WTC11 (cell line): Measurements from ENCODE around the gene HIVEP2. TPM values are rescaled to one million over a fixed set of nuclear protein-coding genes. Genes with fewer than 3 reads are reported as not detected.

ENCODE experiments used
- ATAC-seq: fragments of 200-7000 bp; cut with Tn5 transposase; 2 replicates; pipeline ENCODE4 v1.10.0; 2021; ENCODE audit warnings: mild to moderate bottlenecking, moderate library complexity
- CTCF ChIA-PET: fragments of 300-600 bp; sonication (Branson Sonifier 250); formaldehyde crosslinking; loops from one replicate; lab custom pipeline; 2021; ENCODE audit warnings: antibody characterized with exemption; lab: Charles Lee
- POLR2A ChIA-PET: fragments of 350-600 bp; sonication (Branson Sonifier 250); formaldehyde crosslinking; loops from one replicate; lab custom pipeline; 2021; ENCODE audit warnings: antibody characterized with exemption; lab: Charles Lee
- DNase-seq: peaks from one replicate; pipeline ENCODE4 v3.0.0; 2021; ENCODE audit warnings: low spot score
- H3K27ac Mint-ChIP-seq: 2 replicates; pipeline ENCODE4 v1.8.0; 2021; ENCODE audit warnings: mixed read lengths
- H3K27me3 Mint-ChIP-seq: 2 replicates; pipeline ENCODE4 v1.8.0; 2021; ENCODE audit warnings: low read depth, mild to moderate bottlenecking, moderate library complexity, mixed read lengths
- H3K36me3 Mint-ChIP-seq: 2 replicates; pipeline ENCODE4 v1.8.0; 2021; ENCODE audit warnings: mixed read lengths
- H3K4me1 Mint-ChIP-seq: 2 replicates; pipeline ENCODE4 v1.8.0; 2022; ENCODE audit warnings: mixed read lengths
- H3K4me3 Mint-ChIP-seq: 2 replicates; pipeline ENCODE4 v1.8.0; 2021; ENCODE audit warnings: mild to moderate bottlenecking, moderate library complexity, mixed read lengths
- H3K9me3 Mint-ChIP-seq: 2 replicates; pipeline ENCODE4 v1.8.0; 2021; ENCODE audit warnings: mixed read lengths
- ATF1 ChIP-seq: sonication (generic); formaldehyde crosslinking; IDR thresholded peaks from 2 replicates; pipeline ENCODE4 v1.8.1; 2023; ENCODE audit warnings: mild to moderate bottlenecking, moderate library complexity, missing genetic modification reagents
- CBFB ChIP-seq: sonication (generic); formaldehyde crosslinking; IDR thresholded peaks from 2 replicates; pipeline ENCODE4 v1.8.1; 2022; ENCODE audit warnings: mild to moderate bottlenecking, low read depth, missing genetic modification reagents
- ELF4 ChIP-seq: sonication (generic); formaldehyde crosslinking; IDR thresholded peaks from 2 replicates; pipeline ENCODE4 v1.8.1; 2022; ENCODE audit warnings: low read depth, mild to moderate bottlenecking, moderate library complexity, missing genetic modification reagents
- ESRRA ChIP-seq: sonication (generic); formaldehyde crosslinking; IDR thresholded peaks from 2 replicates; pipeline ENCODE4 v1.8.1; 2022; ENCODE audit warnings: mild to moderate bottlenecking, missing genetic modification reagents, borderline replicate concordance
- GRHL2 ChIP-seq: fragments of 250-450 bp; sonication (Bioruptor Pico); IDR thresholded peaks from 2 replicates; pipeline ENCODE4 v1.8.0; 2022; ENCODE audit warnings: mild to moderate bottlenecking, moderate library complexity; ENCODE audit not compliant: insufficient replicate concordance, severe bottlenecking
- JUN ChIP-seq: sonication (generic); formaldehyde crosslinking; IDR thresholded peaks from 2 replicates; pipeline ENCODE4 v1.8.0; 2023; ENCODE audit warnings: mild to moderate bottlenecking, missing genetic modification reagents
- KAT7 ChIP-seq: sonication (generic); formaldehyde crosslinking; IDR thresholded peaks from 2 replicates; pipeline ENCODE4 v1.8.1; 2023; ENCODE audit warnings: missing genetic modification reagents, mild to moderate bottlenecking, borderline replicate concordance
- NFE2L1 ChIP-seq: sonication (generic); formaldehyde crosslinking; IDR thresholded peaks from 2 replicates; pipeline ENCODE4 v1.8.1; 2023; ENCODE audit warnings: missing genetic modification reagents
- NR2C2 ChIP-seq: sonication (generic); formaldehyde crosslinking; IDR thresholded peaks from 2 replicates; pipeline ENCODE4 v1.8.0; 2022; ENCODE audit warnings: mild to moderate bottlenecking, missing genetic modification reagents
- PRRX2 ChIP-seq: fragments of 250-450 bp; sonication (Bioruptor Pico); IDR thresholded peaks from 2 replicates; pipeline ENCODE4 v1.8.0; 2021; ENCODE audit warnings: mild to moderate bottlenecking
- SMAD4 ChIP-seq: sonication (generic); formaldehyde crosslinking; IDR thresholded peaks from 2 replicates; pipeline ENCODE4 v1.8.0; 2022; ENCODE audit warnings: mild to moderate bottlenecking, missing genetic modification reagents
- SP1 ChIP-seq: sonication (generic); formaldehyde crosslinking; conservative IDR thresholded peaks from 2 replicates; pipeline ENCODE4 v1.8.1; 2022; ENCODE audit warnings: missing genetic modification reagents
- TP53 ChIP-seq: sonication (generic); formaldehyde crosslinking; IDR thresholded peaks from 2 replicates; pipeline ENCODE4 v1.8.1; 2023; ENCODE audit warnings: mild to moderate bottlenecking, missing genetic modification reagents
- USF1 ChIP-seq: sonication (generic); formaldehyde crosslinking; IDR thresholded peaks from 2 replicates; pipeline ENCODE4 v1.8.0; 2022; ENCODE audit warnings: mild to moderate bottlenecking, missing genetic modification reagents
- ZNF121 ChIP-seq: sonication (generic); formaldehyde crosslinking; IDR thresholded peaks from 2 replicates; pipeline ENCODE4 v1.8.0; 2023; ENCODE audit warnings: missing genetic modification reagents
- ZNF219 ChIP-seq: sonication (generic); formaldehyde crosslinking; IDR thresholded peaks from 2 replicates; pipeline ENCODE4 v1.8.0; 2023; ENCODE audit warnings: missing genetic modification reagents, mild to moderate bottlenecking, borderline replicate concordance
- ZNF416 ChIP-seq: fragments of 250-450 bp; sonication (Bioruptor Pico); IDR thresholded peaks from 2 replicates; pipeline ENCODE4 v1.9.0; 2021; ENCODE audit warnings: mild to moderate bottlenecking, inconsistent platforms
- ZNF512 ChIP-seq: sonication (generic); formaldehyde crosslinking; IDR thresholded peaks from 2 replicates; pipeline ENCODE4 v1.8.1; 2022; ENCODE audit warnings: missing genetic modification reagents, borderline replicate concordance
- ZNF671 ChIP-seq: fragments of 250-450 bp; sonication (Bioruptor Pico); IDR thresholded peaks from 2 replicates; pipeline ENCODE4 v1.8.0; 2021; ENCODE audit warnings: mild to moderate bottlenecking
- total RNA-seq: library from RNA; stranded (reverse); gene quantifications from 3 replicates; pipeline ENCODE4 v1.2.3, GENCODE V29; 2021
- TF ChIP-seq, protein P1 (sequence below): fragments of 200-600 bp; IDR thresholded peaks from 2 replicates; pipeline ENCODE4 v1.8.0; 2022; ENCODE audit warnings: antibody characterized with exemption
- TF ChIP-seq, protein P2 (sequence below): sonication (generic); formaldehyde crosslinking; IDR thresholded peaks from 2 replicates; pipeline ENCODE4 v1.8.1; 2023; ENCODE audit warnings: mild to moderate bottlenecking, missing genetic modification reagents

Gene HIVEP2
- total RNA-seq, 1 experiment from 2014 or later, result 11.5 TPM

GRCh38 chr6:142732790-142733189 lies 212.2 kb downstream of the HIVEP2 start:
- Mint-ChIP-seq H3K9me3 (peaks cover 16% of the 10 kb centered on the region), H3K4me3 (no peak overlapping the region), H3K27me3 (no peaks in the 10 kb centered on the region), H3K27ac (no peak overlapping the region), H3K36me3 (peaks cover 3% of the 10 kb centered on the region; the same call in 1 of the 2 replicates), H3K4me1 (peaks cover 33% of the 10 kb centered on the region)
- ATAC-seq, result no peak
- ChIA-PET CTCF (interaction anchor here (1.1 kb wide), 1 partner anchor 17 kb away, joined by 4 read pairs; no protein-coding TSS in a partner anchor), POLR2A (no interaction called here)
- TF ChIP-seq ESRRA (CRISPR knock-in tag) (no peak), ZNF671 (CRISPR knock-in tag) (no peak), JUN (no peak), ATF1 (CRISPR knock-in tag) (no peak)
- TF ChIP-seq, protein P1, sequence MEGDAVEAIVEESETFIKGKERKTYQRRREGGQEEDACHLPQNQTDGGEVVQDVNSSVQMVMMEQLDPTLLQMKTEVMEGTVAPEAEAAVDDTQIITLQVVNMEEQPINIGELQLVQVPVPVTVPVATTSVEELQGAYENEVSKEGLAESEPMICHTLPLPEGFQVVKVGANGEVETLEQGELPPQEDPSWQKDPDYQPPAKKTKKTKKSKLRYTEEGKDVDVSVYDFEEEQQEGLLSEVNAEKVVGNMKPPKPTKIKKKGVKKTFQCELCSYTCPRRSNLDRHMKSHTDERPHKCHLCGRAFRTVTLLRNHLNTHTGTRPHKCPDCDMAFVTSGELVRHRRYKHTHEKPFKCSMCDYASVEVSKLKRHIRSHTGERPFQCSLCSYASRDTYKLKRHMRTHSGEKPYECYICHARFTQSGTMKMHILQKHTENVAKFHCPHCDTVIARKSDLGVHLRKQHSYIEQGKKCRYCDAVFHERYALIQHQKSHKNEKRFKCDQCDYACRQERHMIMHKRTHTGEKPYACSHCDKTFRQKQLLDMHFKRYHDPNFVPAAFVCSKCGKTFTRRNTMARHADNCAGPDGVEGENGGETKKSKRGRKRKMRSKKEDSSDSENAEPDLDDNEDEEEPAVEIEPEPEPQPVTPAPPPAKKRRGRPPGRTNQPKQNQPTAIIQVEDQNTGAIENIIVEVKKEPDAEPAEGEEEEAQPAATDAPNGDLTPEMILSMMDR, result no peak
- no peak for DNase-seq

GRCh38 chr6:142731611-142732010 lies 213.4 kb downstream of the HIVEP2 start:
- no peak for TF ChIP-seq ZNF219
- no peak for TF ChIP-seq ZNF416 (CRISPR knock-in tag)
- no peak for TF ChIP-seq GRHL2
- TF ChIP-seq SP1 (CRISPR knock-in tag), result no peak
- no peak for TF ChIP-seq NFE2L1 (CRISPR knock-in tag)
- TF ChIP-seq PRRX2 (CRISPR knock-in tag), result no peak
- no peak for TF ChIP-seq ZNF512 (CRISPR knock-in tag)
- TF ChIP-seq CBFB (CRISPR knock-in tag), result no peak
- TF ChIP-seq ZNF121 (CRISPR knock-in tag), result no peak
- no peak for TF ChIP-seq SMAD4 (CRISPR knock-in tag)
- no peak for TF ChIP-seq TP53 (CRISPR knock-in tag)
- TF ChIP-seq, protein P2, sequence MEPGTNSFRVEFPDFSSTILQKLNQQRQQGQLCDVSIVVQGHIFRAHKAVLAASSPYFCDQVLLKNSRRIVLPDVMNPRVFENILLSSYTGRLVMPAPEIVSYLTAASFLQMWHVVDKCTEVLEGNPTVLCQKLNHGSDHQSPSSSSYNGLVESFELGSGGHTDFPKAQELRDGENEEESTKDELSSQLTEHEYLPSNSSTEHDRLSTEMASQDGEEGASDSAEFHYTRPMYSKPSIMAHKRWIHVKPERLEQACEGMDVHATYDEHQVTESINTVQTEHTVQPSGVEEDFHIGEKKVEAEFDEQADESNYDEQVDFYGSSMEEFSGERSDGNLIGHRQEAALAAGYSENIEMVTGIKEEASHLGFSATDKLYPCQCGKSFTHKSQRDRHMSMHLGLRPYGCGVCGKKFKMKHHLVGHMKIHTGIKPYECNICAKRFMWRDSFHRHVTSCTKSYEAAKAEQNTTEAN, result no peak
- TF ChIP-seq USF1 (CRISPR knock-in tag), result no peak
- no peak for TF ChIP-seq ELF4 (CRISPR knock-in tag)
- TF ChIP-seq NR2C2 (CRISPR knock-in tag), result no peak
- TF ChIP-seq KAT7 (CRISPR knock-in tag), result no peak
- ATAC-seq (no peak), DNase-seq (no peak)
- H3K27ac Mint-ChIP-seq, result no peak overlapping the region
- ChIA-PET POLR2A (interaction anchor here (0.6 kb wide), 1 partner anchor 28 kb away, joined by 3 read pairs; no protein-coding TSS in a partner anchor), CTCF (no interaction called here)
- no peak overlapping the region for H3K4me3 Mint-ChIP-seq
- no peaks in the 10 kb centered on the region for H3K27me3 Mint-ChIP-seq
- peaks cover 16% of the 10 kb centered on the region for H3K9me3 Mint-ChIP-seq
- peaks cover 28% of the 10 kb centered on the region for H3K4me1 Mint-ChIP-seq
- H3K36me3 Mint-ChIP-seq, result peaks cover 3% of the 10 kb centered on the region; the same call in 1 of the 2 replicates
